ENCODE data around the gene ABRAXAS1. TPM values are rescaled to one million over a fixed set of nuclear protein-coding genes. Genes with fewer than 3 reads are reported as not detected.
"Not testable (repeated sequence)": the region's sequence is repeated elsewhere in the genome, so short reads cannot be mapped to it uniquely, and the experiment has no call there.

Gene ABRAXAS1
- total and polyA plus RNA-seq, 2 of the 8 experiments (the other 6 are each of a cell fraction or from before 2014, with no cell fraction given) = 11.4 to 32.1 TPM

DNA sequence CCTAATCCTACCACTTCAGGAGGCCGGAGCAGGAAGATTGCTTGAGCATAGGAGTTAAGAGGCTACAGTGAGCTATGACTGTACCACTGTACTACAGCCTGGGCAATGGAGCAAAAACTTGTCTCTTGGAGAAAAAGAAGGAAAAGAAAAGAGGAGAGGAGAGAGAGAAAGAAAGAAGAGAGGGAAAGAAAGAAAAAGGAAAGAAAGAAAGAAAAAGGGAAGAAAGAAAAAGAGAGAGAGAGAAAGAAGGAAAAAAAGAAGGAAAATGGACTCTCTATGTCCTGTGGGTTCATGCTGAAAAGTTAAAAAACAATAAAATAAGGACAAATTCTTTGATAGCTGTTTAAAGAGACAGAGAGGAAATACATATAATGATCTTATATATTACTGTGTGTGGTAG lies 13.3 kb upstream of the ABRAXAS1 start (continued):
- TF ChIP-seq SP4 (IDR thresholded peaks at IDR 0.05; ENCODE audit: low read length) (no peak), SIRT6 (IDR thresholded peaks at IDR 0.05; ENCODE audit: low read length) (no peak), EP300 (IDR thresholded peaks at IDR 0.05; ENCODE audit: borderline replicate concordance in 1 of 2, low read depth in 2 of 2, low read length in 2 of 2) (no peak), BCL11A (IDR thresholded peaks at IDR 0.05; ENCODE audit: low read depth in 2 of 2, low read length in 2 of 2) (no peak), CTBP2 (IDR thresholded peaks at IDR 0.05; ENCODE audit: borderline replicate concordance, insufficient read depth, insufficient read length, low read length) (no peak), BRCA1 (IDR thresholded peaks at IDR 0.05; ENCODE audit: low read depth, low read length) (no peak), CHD2 (IDR thresholded peaks at IDR 0.05; ENCODE audit: low read length) (no peak)

DNA sequence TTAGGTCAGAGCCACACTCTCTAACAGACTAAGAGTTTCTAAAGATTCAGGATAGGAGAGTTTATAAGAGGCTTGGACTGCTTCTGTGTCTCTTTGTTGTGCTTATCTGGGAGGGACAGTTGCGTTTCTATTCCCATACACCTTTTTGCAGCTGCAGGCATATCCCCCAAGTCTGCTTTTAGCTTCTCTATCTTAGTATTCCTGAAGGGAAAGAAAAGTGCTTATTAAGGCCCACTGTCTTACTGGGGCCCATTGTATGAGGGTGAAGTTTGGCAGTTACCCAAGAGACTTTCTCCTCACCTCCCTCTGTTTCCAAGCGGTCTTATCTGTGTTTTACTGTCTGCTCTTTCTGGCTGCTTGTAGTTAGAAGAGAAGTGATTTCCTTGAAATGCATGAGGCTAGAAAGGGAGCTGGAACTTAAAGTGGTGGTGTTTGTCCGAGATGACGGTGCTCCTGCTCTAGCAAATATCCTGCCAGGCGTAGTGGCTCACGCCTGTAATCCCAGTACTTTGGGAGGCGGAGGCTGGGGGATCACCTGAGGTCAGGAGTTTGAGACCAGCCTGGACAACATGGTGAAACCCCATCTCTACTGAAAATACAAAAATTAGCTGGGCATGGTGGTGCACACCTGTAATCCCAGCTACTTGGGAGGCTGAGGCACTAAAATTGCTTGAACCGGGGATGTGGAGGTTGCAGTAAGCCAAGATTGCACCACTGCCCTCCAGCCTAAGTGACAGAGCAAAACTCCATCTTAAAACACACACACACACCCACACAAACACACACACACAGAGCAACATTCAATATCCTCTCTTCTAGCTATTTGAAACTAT lies 11.4 kb upstream of the ABRAXAS1 start:
- H3K4ac ChIP-seq (replicated peaks; ENCODE audit: insufficient read length, low read depth, low read length); H3K79me2 ChIP-seq (ENCODE audit: control insufficient read depth in 1 of 2, insufficient read depth in 2 of 2, low read length in 2 of 2); H3K14ac ChIP-seq (ENCODE audit: insufficient read length); H3K9ac ChIP-seq (replicated peaks in 1 of 4; ENCODE audit: extremely low read depth in 1 of 4, low read depth in 3 of 4, low read length in 3 of 4); DNase-seq (ENCODE audit: low read depth in 1 of 2, low spot score in 2 of 2); H3K4me3 ChIP-seq (ENCODE audit: extremely low read depth in 1 of 4, insufficient read depth in 2 of 4, low read depth in 3 of 4, low read length in 4 of 4); H2BK12ac ChIP-seq (ENCODE audit: low read depth, low read length); H3K56ac ChIP-seq (replicated peaks; ENCODE audit: insufficient read length, low read depth, low read length); H4K91ac ChIP-seq (replicated peaks; ENCODE audit: insufficient read length, low read length); FAIRE-seq; H2BK5ac ChIP-seq (ENCODE audit: low read depth, low read length); H3K36me3 ChIP-seq (ENCODE audit: control insufficient read depth in 2 of 4, insufficient read depth in 4 of 4, low read length in 3 of 4); H3K23me2 ChIP-seq (ENCODE audit: low read depth, low read length); H2AFZ ChIP-seq (ENCODE audit: low read length); H4K8ac ChIP-seq (ENCODE audit: extremely low read depth, insufficient read depth, low read length); H3K27me3 ChIP-seq (replicated peaks in 1 of 4; ENCODE audit: control insufficient read depth in 3 of 4, extremely low read depth in 1 of 4, insufficient read depth in 3 of 4, low read length in 3 of 4); H3K18ac ChIP-seq (ENCODE audit: extremely low read depth, low read length); POLR2A ChIA-PET (ENCODE audit: partially characterized antibody); H2BK20ac ChIP-seq (ENCODE audit: low read length); H3K4me1 ChIP-seq (replicated peaks in 1 of 4; ENCODE audit: control insufficient read depth in 3 of 4, insufficient read depth in 4 of 4, low read length in 3 of 4); H2AK5ac ChIP-seq (ENCODE audit: low read depth, low read length); H3K23ac ChIP-seq (ENCODE audit: insufficient read length); H4K20me1 ChIP-seq (replicated peaks in 1 of 2; ENCODE audit: control insufficient read depth in 1 of 2, insufficient read depth in 2 of 2, low read length in 2 of 2); H3K9me3 ChIP-seq (ENCODE audit: insufficient read depth in 2 of 2, low read depth in 1 of 2, low read length in 1 of 2); H3K27ac ChIP-seq (ENCODE audit: low read depth, low read length); H2BK15ac ChIP-seq (ENCODE audit: low read length); H2BK120ac ChIP-seq (replicated peaks; ENCODE audit: low read depth, low read length); H3K4me2 ChIP-seq (ENCODE audit: insufficient read depth in 1 of 2, low read depth in 2 of 2, low read length in 2 of 2); H3K79me1 ChIP-seq (ENCODE audit: low read depth, low read length); H4K5ac ChIP-seq (ENCODE audit: insufficient read length, low read depth, low read length): not testable (repeated sequence)
- 91% methylated on average over 8 of the region's 8 CpGs; no CpG with 5 or more reads in 1 of the 2 experiments for WGBS, 2 experiments (ENCODE audit: extremely low coverage in 1 of 2, insufficient coverage in 1 of 2, insufficient read length in 1 of 2, insufficient replicate concordance in 2 of 2, low coverage in 1 of 2, low lambda C conversion rate in 2 of 2, missing lambda C conversion rate in 1 of 2)
- CTCF ChIA-PET (ENCODE audit: partially characterized antibody) = interaction anchor here (4.4 kb wide), 1 partner anchor 13 kb away, joined by 34 read pairs; no protein-coding TSS in a partner anchor

Measured in H1 (cell line).